H1 (cell line): ENCODE data around the gene ZBTB7B. TPM values are rescaled to one million over a fixed set of nuclear protein-coding genes. Genes with fewer than 3 reads are reported as not detected.
A peak's percentile ranks its signal among the peaks of the same experiment; 100 is the strongest.

Experiments
- CTCF ChIA-PET: fragments of 300-600 bp; sonication (Branson Sonifier 250); formaldehyde crosslinking; loops from one replicate; lab custom pipeline; 2021; ENCODE audit not compliant: partially characterized antibody; lab: Charles Lee
- POLR2A ChIA-PET: fragments of 300-600 bp; sonication (Branson Sonifier 250); formaldehyde crosslinking; loops from one replicate; lab custom pipeline; 2021; ENCODE audit warnings: inconsistent platforms; ENCODE audit not compliant: partially characterized antibody; lab: Charles Lee
- DNase-seq, 2 experiments: peaks; one replicate each; pipeline versions ENCODE4 v3.0.0 to v3.0.0-alpha.2; 2010 to 2022; ENCODE audit warnings: low spot score in 2 of 2, low read depth in 1 of 2, mixed read lengths in 1 of 2
- FAIRE-seq: peaks from 2 replicates; lab custom pipeline; 2011; peaks lifted over from hg19 to GRCh38; lab: Jason Lieb, UNC
- H2AFZ ChIP-seq: 2 replicates; pipeline ENCODE4 v1.8.1; 2012; ENCODE audit warnings: low read length, inconsistent platforms
- H2AK5ac ChIP-seq: 2 replicates; pipeline ENCODE4 v1.6.1; 2013; ENCODE audit warnings: low read depth, low read length
- H2BK120ac ChIP-seq: replicated peaks from 2 replicates; pipeline ENCODE3; 2013; ENCODE audit warnings: low read depth, low read length, inconsistent platforms
- H2BK12ac ChIP-seq: 2 replicates; pipeline ENCODE4 v1.6.1; 2013; ENCODE audit warnings: low read depth, low read length
- H2BK15ac ChIP-seq: 2 replicates; pipeline ENCODE4 v1.6.1; 2013; ENCODE audit warnings: low read length
- H2BK20ac ChIP-seq: 2 replicates; pipeline ENCODE4 v1.6.1; 2013; ENCODE audit warnings: low read length
- H2BK5ac ChIP-seq: 2 replicates; pipeline ENCODE4 v1.6.1; 2013; ENCODE audit warnings: low read depth, low read length
- H3K14ac ChIP-seq: 2 replicates; pipeline ENCODE4 v1.6.1; 2013; ENCODE audit warnings: inconsistent platforms; ENCODE audit not compliant: insufficient read length
- H3K18ac ChIP-seq: 2 replicates; pipeline ENCODE4 v1.6.1; 2013; ENCODE audit warnings: low read length; ENCODE audit errors: extremely low read depth
- H3K23ac ChIP-seq: 2 replicates; pipeline ENCODE4 v1.6.1; 2013; ENCODE audit warnings: inconsistent platforms; ENCODE audit not compliant: insufficient read length
- H3K23me2 ChIP-seq: 2 replicates; pipeline ENCODE4 v1.6.1; 2013; ENCODE audit warnings: low read depth, low read length
- H3K27ac ChIP-seq: 2 replicates; pipeline ENCODE4 v1.6.1; 2011; ENCODE audit warnings: low read depth, low read length, inconsistent platforms
- H3K27me3 ChIP-seq, 4 experiments: replicated peaks in 1 of 4; 1 replicate in 1 of 4; 2 replicates in 3 of 4; pipeline versions ENCODE4 v1.6.1 to v1.8.1; 2011 to 2013; ENCODE audit warnings: low read length in 3 of 4, mild to moderate bottlenecking in 3 of 4, inconsistent platforms in 2 of 4, mixed read lengths in 2 of 4, moderate library complexity in 1 of 4; ENCODE audit not compliant: control insufficient read depth in 3 of 4, insufficient read depth in 3 of 4; ENCODE audit errors: extremely low read depth in 1 of 4
- H3K36me3 ChIP-seq, 4 experiments: 2 replicates each; pipeline versions ENCODE4 v1.6.1 to v1.8.1; 2011 to 2013; ENCODE audit warnings: mild to moderate bottlenecking in 4 of 4, low read length in 3 of 4, moderate library complexity in 2 of 4, control low read depth in 1 of 4, inconsistent platforms in 1 of 4; ENCODE audit not compliant: insufficient read depth in 4 of 4, control insufficient read depth in 2 of 4
- H3K4ac ChIP-seq: replicated peaks from 2 replicates; pipeline ENCODE3; 2013; ENCODE audit warnings: low read length, low read depth, mixed read lengths, inconsistent platforms; ENCODE audit not compliant: insufficient read length
- H3K4me1 ChIP-seq, 4 experiments: replicated peaks in 1 of 4; 1 replicate in 1 of 4; 2 replicates in 3 of 4; pipeline versions ENCODE4 v1.6.1 to v1.8.1; 2011 to 2013; ENCODE audit warnings: low read length in 3 of 4, inconsistent platforms in 2 of 4, mixed read lengths in 1 of 4; ENCODE audit not compliant: insufficient read depth in 4 of 4, control insufficient read depth in 3 of 4
- H3K4me2 ChIP-seq, 2 experiments: 2 replicates each; pipeline versions ENCODE4 v1.6.1 to v1.8.1; 2011 to 2013; ENCODE audit warnings: low read depth in 2 of 2, low read length in 2 of 2, control low read depth in 1 of 2, inconsistent platforms in 1 of 2, mild to moderate bottlenecking in 1 of 2; ENCODE audit not compliant: insufficient read depth in 1 of 2
- H3K4me3 ChIP-seq, 4 experiments: fragments of 200-600, 300-600 bp in 1 of 4; sonication (generic), shearing (Covaris generic), sonication (Bioruptor Twin) in 1 of 4; 2 replicates each; pipeline versions ENCODE4 v1.5.1 to v1.8.1; 2011 to 2016; ENCODE audit warnings: low read length in 4 of 4, low read depth in 3 of 4, control low read depth in 2 of 4, inconsistent platforms in 2 of 4, mild to moderate bottlenecking in 2 of 4, mixed read lengths in 1 of 4, moderate library complexity in 1 of 4; ENCODE audit not compliant: insufficient read depth in 2 of 4; ENCODE audit errors: extremely low read depth in 1 of 4
- H3K56ac ChIP-seq: replicated peaks from 2 replicates; pipeline ENCODE3; 2013; ENCODE audit warnings: low read depth, mild to moderate bottlenecking, mixed read lengths, low read length, inconsistent platforms; ENCODE audit not compliant: insufficient read length
- H3K79me1 ChIP-seq: 2 replicates; pipeline ENCODE4 v1.6.1; 2013; ENCODE audit warnings: low read depth, low read length, control low read depth
- H3K79me2 ChIP-seq, 2 experiments: 2 replicates each; pipeline versions ENCODE4 v1.6.1 to v1.8.1; 2012 to 2013; ENCODE audit warnings: low read length in 2 of 2, mild to moderate bottlenecking in 2 of 2, inconsistent platforms in 1 of 2; ENCODE audit not compliant: insufficient read depth in 2 of 2, control insufficient read depth in 1 of 2
- H3K9ac ChIP-seq, 4 experiments: replicated peaks in 1 of 4; 1 replicate in 1 of 4; 2 replicates in 3 of 4; pipeline versions ENCODE4 v1.6.1 to v1.8.1; 2011 to 2013; ENCODE audit warnings: low read depth in 3 of 4, low read length in 3 of 4, control low read depth in 2 of 4, mild to moderate bottlenecking in 2 of 4, moderate library complexity in 2 of 4, inconsistent platforms in 1 of 4; ENCODE audit errors: extremely low read depth in 1 of 4
- H3K9me3 ChIP-seq, 2 experiments: 2 replicates each; pipeline versions ENCODE4 v1.6.1 to v1.8.1; 2012 to 2013; ENCODE audit warnings: mild to moderate bottlenecking in 2 of 2, moderate library complexity in 2 of 2, control low read depth in 1 of 2, inconsistent platforms in 1 of 2, low read depth in 1 of 2, low read length in 1 of 2, mixed read lengths in 1 of 2; ENCODE audit not compliant: insufficient read depth in 2 of 2
- H4K20me1 ChIP-seq, 2 experiments: replicated peaks in 1 of 2; 2 replicates each; pipeline versions ENCODE3 to v1.8.1; 2011 to 2013; ENCODE audit warnings: inconsistent platforms in 2 of 2, low read length in 2 of 2, mild to moderate bottlenecking in 1 of 2; ENCODE audit not compliant: insufficient read depth in 2 of 2, control insufficient read depth in 1 of 2
- H4K5ac ChIP-seq: 2 replicates; pipeline ENCODE4 v1.6.1; 2013; ENCODE audit warnings: low read length, low read depth, mixed read lengths, inconsistent platforms; ENCODE audit not compliant: insufficient read length
- H4K8ac ChIP-seq: 2 replicates; pipeline ENCODE4 v1.8.0; 2013; ENCODE audit warnings: mild to moderate bottlenecking, moderate library complexity, low read length, inconsistent platforms; ENCODE audit not compliant: insufficient read depth; ENCODE audit errors: extremely low read depth
- H4K91ac ChIP-seq: replicated peaks from 2 replicates; pipeline ENCODE3; 2013; ENCODE audit warnings: low read length, mixed read lengths, inconsistent platforms; ENCODE audit not compliant: insufficient read length
- CHD1 ChIP-seq: IDR thresholded peaks from 2 replicates; pipeline ENCODE4 v1.6.1; 2012; ENCODE audit warnings: low read depth, low read length, improper control_type of control experiment
- WGBS, 2 experiments: shearing (Covaris generic) in 1 of 2; methylation state at CpG; one replicate each; pipeline versions ENCODE4 v1.1.6 to v1.1.7; 2013 to 2015; ENCODE audit warnings: low lambda C conversion rate in 2 of 2, mixed read lengths in 2 of 2, inconsistent platforms in 1 of 2, low coverage in 1 of 2, missing lambda C conversion rate in 1 of 2; ENCODE audit not compliant: insufficient replicate concordance in 2 of 2, insufficient coverage in 1 of 2, insufficient read length in 1 of 2; ENCODE audit errors: extremely low coverage in 1 of 2, missing lambda C conversion rate in 1 of 2; 5-methylcytosine and 5-hydroxymethylcytosine counted together
- polyA plus RNA-seq, 7 experiments: library from polyadenylated mRNA; depleted of rRNA in 3 of 7; stranded (reverse) in 5 of 7; unstranded in 2 of 7; fragments of >200 nt in 5 of 7; fragments of 200-250 nt in 2 of 7; gene quantifications; 1 replicate in 5 of 7; 2 replicates in 1 of 7; 4 replicates in 1 of 7; pipeline versions ENCODE4 v1.2.1 to v1.2.3, GENCODE V29; 2011 to 2013; ENCODE audit warnings: missing spikeins in 2 of 7, mixed read lengths in 2 of 7
- total RNA-seq: library from RNA; stranded (reverse); fragmentation: NEBNext Ultra II Directional; extraction: Animal tissue kit (Norgen Biotek cat#: 25700); gene quantifications from 2 replicates; pipeline ENCODE4 v1.2.1, GENCODE V29; 2021

ZBTB7B gene
- total and polyA plus RNA-seq, 2 of the 8 experiments (the other 6 are each of a cell fraction or from before 2014, with no cell fraction given): 24.5 to 36.9 TPM

DNA sequence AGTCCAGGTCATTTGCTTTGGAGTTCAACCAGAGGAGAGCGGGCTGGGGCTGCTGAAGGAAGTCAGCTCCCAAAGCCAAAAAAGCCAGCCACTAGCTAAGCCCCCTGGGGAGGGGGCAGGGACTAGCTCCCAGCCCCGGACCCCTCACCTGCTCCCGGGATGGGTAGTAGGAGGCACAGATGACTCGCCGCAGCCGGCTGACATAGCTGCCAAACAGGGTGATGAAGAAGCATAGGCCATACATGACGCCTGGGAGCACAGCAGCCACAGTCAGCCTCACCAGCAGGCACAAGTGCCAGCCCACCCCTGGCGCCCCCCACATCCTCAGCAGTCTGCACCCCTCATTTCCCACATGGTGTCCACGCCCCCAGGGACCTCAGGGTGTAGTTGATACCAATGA, 23.6 kb downstream of the ZBTB7B start:
- Histone ChIP-seq H4K91ac (no peak overlapping the region), H2BK5ac (no peak overlapping the region), H2BK15ac (peak overlapping the region; percentile 50; the same call in 1 of the 2 replicates), H3K23me2 (no peaks in the 10 kb centered on the region), H3K27ac (no peak overlapping the region), H4K5ac (no peak overlapping the region), H3K79me2 (no peaks in the 10 kb centered on the region), H3K4me1 (peaks cover 0 to 5% (median 0%) of the 10 kb centered on the region in 4 experiments; a peak in 2 of 7 replicates), H3K4ac (no peak overlapping the region), H3K9me3 (no peaks in the 10 kb centered on the region), H3K56ac (no peak overlapping the region), H3K27me3 (peaks cover 0 to 3% (median 0%) of the 10 kb centered on the region in 4 experiments; a peak in 1 of 7 replicates), H3K4me2 (no peak overlapping the region), H3K4me3 (no peak overlapping the region), H4K20me1 (no peaks in the 10 kb centered on the region), H2BK120ac (no peak overlapping the region), H3K14ac (no peak overlapping the region), H4K8ac (no peak overlapping the region), H2AFZ (no peak overlapping the region), H2AK5ac (no peak overlapping the region), H3K9ac (no peak overlapping the region), H3K79me1 (no peaks in the 10 kb centered on the region), H3K18ac (no peak overlapping the region), H3K36me3 (no peaks in the 10 kb centered on the region), H2BK12ac (no peak overlapping the region), H3K23ac (no peak overlapping the region), H2BK20ac (no peak overlapping the region)
- ChIA-PET POLR2A (no interaction called here), CTCF (interaction anchor here (1.0 to 2.5 kb wide), 7 partner anchors 9 to 36 kb away, joined by 3 to 11 read pairs (median 5); partner anchors contain the start of gene ADAM15)
- no peak for DNase-seq
- 72% methylated on average over 9 of the region's 9 CpGs; no CpG with 5 or more reads in 1 of the 2 experiments for WGBS, 2 experiments
- no peak for FAIRE-seq
- no peak for TF ChIP-seq CHD1
